Measurements from ENCODE around the gene NDUFC2.
"Not testable (repeated sequence)": the region's sequence is repeated elsewhere in the genome, so short reads cannot be mapped to it uniquely, and the experiment has no call there.

Gene NDUFC2

GRCh38 chr11:78079232-78080083, at the start of gene NDUFC2:
TSS of gene NDUFC2 (minus strand) at chr11:78079862. CDS start at chr11:78079744, 118 bp downstream.
- DNase-seq, result peak; percentile 81

GRCh38 chr11:78127403-78127802, 47.7 kb upstream of the NDUFC2 start:
- no peak for DNase-seq

- DNase-seq, result no peak
These were observed 33.1 kb upstream of the NDUFC2 start for GRCh38 chr11:78112582-78113275.

GRCh38 chr11:78111298-78111697, 31.6 kb upstream of the NDUFC2 start:
- DNase-seq, result no peak

- DNase-seq, result peak; percentile 46
These were observed 31.2 kb upstream of the NDUFC2 start for GRCh38 chr11:78110830-78111229.

- DNase-seq, result no peak
These were observed 30.7 kb upstream of the NDUFC2 start for GRCh38 chr11:78110351-78110750.

- no peak for DNase-seq
These were observed 29.7 kb upstream of the NDUFC2 start for GRCh38 chr11:78109081-78110015.

GRCh38 chr11:78100676-78101472, 21.2 kb upstream of the NDUFC2 start:
- DNase-seq, result no peak

GRCh38 chr11:78100261-78100660, 20.6 kb upstream of the NDUFC2 start:
- no peak for DNase-seq

GRCh38 chr11:78099666-78100065, 20.0 kb upstream of the NDUFC2 start:
- no peak for DNase-seq

GRCh38 chr11:78097666-78098385, 18.2 kb upstream of the NDUFC2 start:
- no peak for DNase-seq

GRCh38 chr11:78094250-78094649, 14.6 kb upstream of the NDUFC2 start:
- DNase-seq, result no peak

- DNase-seq, result not testable (repeated sequence)
These were observed 6.9 kb upstream of the NDUFC2 start for GRCh38 chr11:78086521-78087074.

GRCh38 chr11:78085972-78086371, 6.3 kb upstream of the NDUFC2 start:
- no peak for DNase-seq

- not testable (repeated sequence) for DNase-seq
These were observed 4.8 kb upstream of the NDUFC2 start for GRCh38 chr11:78084506-78084905.

GRCh38 chr11:78083021-78083420, 3.4 kb upstream of the NDUFC2 start:
- no peak for DNase-seq

GRCh38 chr11:78082146-78082545, 2.5 kb upstream of the NDUFC2 start:
- DNase-seq, result no peak

GRCh38 chr11:78081583-78081982, 1.9 kb upstream of the NDUFC2 start:
- DNase-seq, result no peak

- DNase-seq, result peak; percentile 64
These were observed 1.3 kb upstream of the NDUFC2 start for GRCh38 chr11:78080818-78081495.

- no peak for DNase-seq
These were observed 589 bp upstream of the NDUFC2 start for GRCh38 chr11:78080084-78080817.
